HepG2 (cell line): ENCODE measurements around the gene SLC29A1. TPM values are rescaled to one million over a fixed set of nuclear protein-coding genes. Genes with fewer than 3 reads are reported as not detected.

Experiments used
- CBX2 ChIP-seq, 2 experiments: fragments of 200-600 bp in 1 of 2; sonication (generic); formaldehyde crosslinking in 1 of 2; IDR thresholded peaks; 2 replicates each; pipeline versions ENCODE4 v1.7.0 to v1.8.1; 2018 to 2022; ENCODE audit warnings: low read depth in 2 of 2, low read length in 1 of 2, mild to moderate bottlenecking in 1 of 2, missing genetic modification reagents in 1 of 2
- CREM ChIP-seq, 2 experiments: sonication (generic) in 1 of 2; formaldehyde crosslinking in 1 of 2; IDR thresholded peaks; 2 replicates each; pipeline versions ENCODE4 v1.4.0 to v1.6.1; 2016 to 2020; ENCODE audit warnings: antibody characterized with exemption in 1 of 2, mild to moderate bottlenecking in 1 of 2, missing genetic modification reagents in 1 of 2
- ERF ChIP-seq: IDR thresholded peaks from 2 replicates; pipeline ENCODE4 v1.6.1; 2018; ENCODE audit warnings: missing biosample characterization, missing genetic modification reagents
- ETV5 ChIP-seq: IDR thresholded peaks from 2 replicates; pipeline ENCODE4 v1.6.1; 2018; ENCODE audit warnings: missing biosample characterization, missing genetic modification reagents, inconsistent platforms, borderline replicate concordance
- PAWR ChIP-seq: sonication (generic); formaldehyde crosslinking; IDR thresholded peaks from 2 replicates; pipeline ENCODE4 v1.4.0; 2020; ENCODE audit warnings: missing genetic modification reagents, mild to moderate bottlenecking, borderline replicate concordance
- PBX3 ChIP-seq: sonication (generic); formaldehyde crosslinking; IDR thresholded peaks from 2 replicates; pipeline ENCODE4 v1.8.1; 2023; ENCODE audit warnings: missing genetic modification reagents, inconsistent platforms, borderline replicate concordance
- RNF219 ChIP-seq: sonication (generic); formaldehyde crosslinking; IDR thresholded peaks from 2 replicates; pipeline ENCODE4 v1.5.0; 2020; ENCODE audit warnings: mild to moderate bottlenecking, missing genetic modification reagents
- RXRA ChIP-seq: sonication (generic); formaldehyde crosslinking; IDR thresholded peaks from 2 replicates; pipeline ENCODE4 v1.5.1; 2020; ENCODE audit warnings: missing genetic modification reagents
- ZBED4 ChIP-seq: sonication (generic); formaldehyde crosslinking; IDR thresholded peaks from 2 replicates; pipeline ENCODE4 v1.4.0; 2020; ENCODE audit warnings: missing genetic modification reagents, borderline replicate concordance
- ZNF512B ChIP-seq: sonication (generic); formaldehyde crosslinking; IDR thresholded peaks from 2 replicates; pipeline ENCODE4 v1.5.1; 2020; ENCODE audit warnings: missing genetic modification reagents, mild to moderate bottlenecking, borderline replicate concordance
- ZNF562 ChIP-seq: sonication (generic); formaldehyde crosslinking; IDR thresholded peaks from 2 replicates; pipeline ENCODE4 v1.8.0; 2022; ENCODE audit warnings: missing genetic modification reagents, borderline replicate concordance
- polyA plus RNA-seq, 8 experiments: library from polyadenylated mRNA; depleted of rRNA in 3 of 8; stranded (reverse) in 7 of 8; unstranded in 1 of 8; fragments of >200 nt; fragmentation: Illumina TruSeq in 4 of 8; extraction: Trizol in 4 of 8; gene quantifications; 2 replicates each; pipeline versions ENCODE4 v1.2.1 to v1.2.3, GENCODE V29; 2011 to 2016; ENCODE audit warnings: low read depth in 4 of 8, missing spikeins in 1 of 8, mixed read lengths in 1 of 8; ENCODE audit not compliant: insufficient read depth in 1 of 8
- total RNA-seq, 5 experiments: library from RNA; depleted of rRNA; stranded (reverse); fragments of >200 nt; fragmentation: Illumina TruSeq; extraction: Trizol; gene quantifications; 2 replicates each; pipeline ENCODE4 v1.2.3, GENCODE V29; 2016; ENCODE audit warnings: low read depth in 1 of 5

SLC29A1 gene
- total and polyA plus RNA-seq, 2 of the 13 experiments (the other 11 are each of a cell fraction or from before 2014, with no cell fraction given) = 43.2 to 106 TPM

- TF ChIP-seq ZNF512B (peak; percentile 74; the same call in 1 of the 2 replicates), PAWR (no peak), ERF (CRISPR knock-in tag) (peak; percentile 35; the same call in 1 of the 2 replicates), RNF219 (no peak), PBX3 (CRISPR knock-in tag) (no peak), ZBED4 (CRISPR knock-in tag) (0 out of 2 replicates have a peak, but pooled peaks have one; percentile 16), CBX2 (IDR thresholded peaks at IDR 0.05; ENCODE audit: low read depth, low read length) (no peak), CBX2 (CRISPR knock-in tag; IDR thresholded peaks at IDR 0.05; ENCODE audit: low read depth) (peak; percentile 17; the same call in 1 of the 2 replicates), CREM (IDR thresholded peaks at IDR 0.05) (no peak), CREM (CRISPR knock-in tag; IDR thresholded peaks at IDR 0.05) (no peak), RXRA (peak; percentile 57; the same call in 1 of the 2 replicates), ZNF562 (CRISPR knock-in tag) (peak; percentile 58; the same call in 1 of the 2 replicates), ETV5 (peak; percentile 23; the same call in 1 of the 2 replicates)
These were observed 52.6 kb downstream of the SLC29A1 start (continued) for GRCh38 chr6:44275749-44276648.
